NCI-H1092 (cell line): ENCODE measurements around the gene SPAG8.

Source experiments
- DNase-seq: peaks from one replicate; lab custom pipeline; 2025; lab: John Stamatoyannopoulos, UW

SPAG8 gene

GRCh38 chr9:35836595-35836994, 24.5 kb upstream of the SPAG8 start:
- DNase-seq = no peak

GRCh38 chr9:35835766-35836165, 23.7 kb upstream of the SPAG8 start:
- no peak for DNase-seq

GRCh38 chr9:35835216-35835632, 23.2 kb upstream of the SPAG8 start:
- DNase-seq = no peak

DNA sequence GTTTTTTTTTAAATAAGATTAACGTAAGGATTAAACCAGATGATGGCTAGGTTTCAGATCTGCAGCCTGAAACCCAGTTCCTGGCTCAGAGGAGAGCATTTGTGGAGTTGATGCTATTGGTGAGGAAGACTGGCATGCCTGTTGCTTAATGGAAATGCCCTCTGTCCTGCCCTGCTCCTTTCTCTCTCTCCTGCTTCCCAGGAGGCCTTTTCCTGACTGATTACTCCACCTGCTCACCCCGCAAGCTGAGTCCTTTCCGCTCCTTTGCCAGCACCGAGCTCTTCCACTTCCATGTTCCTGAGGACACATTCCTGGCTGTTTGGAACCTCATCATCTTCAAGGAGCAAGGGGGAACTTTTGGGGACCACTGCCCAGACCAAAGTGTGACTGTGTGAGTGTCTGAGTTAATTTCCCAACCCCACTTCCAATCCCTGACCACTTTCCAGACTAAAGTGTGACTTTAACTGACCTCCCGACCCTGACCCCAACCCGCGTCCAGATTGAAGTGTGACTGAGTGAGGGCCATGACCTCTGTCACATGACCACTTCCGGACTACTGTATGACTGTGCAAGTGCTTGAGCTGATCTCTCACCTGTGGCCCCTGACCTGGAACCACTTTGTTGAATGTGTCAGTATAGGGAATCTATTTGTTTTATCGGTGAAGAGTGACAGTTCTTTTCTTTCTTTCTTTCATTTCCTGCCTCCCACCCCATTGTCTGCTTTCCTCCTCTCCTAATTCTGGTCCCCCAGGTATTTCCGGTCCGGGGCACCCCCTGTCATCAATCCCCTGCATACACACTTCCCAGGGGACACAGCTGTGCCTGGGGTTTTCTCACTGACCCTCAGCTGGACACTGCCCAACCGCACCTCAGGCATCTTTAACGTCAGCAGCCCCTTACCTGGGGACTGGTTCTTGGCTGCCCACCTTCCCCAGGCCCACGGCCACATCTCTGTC, 22.5 kb upstream of the SPAG8 start:
- no peak for DNase-seq

DNA sequence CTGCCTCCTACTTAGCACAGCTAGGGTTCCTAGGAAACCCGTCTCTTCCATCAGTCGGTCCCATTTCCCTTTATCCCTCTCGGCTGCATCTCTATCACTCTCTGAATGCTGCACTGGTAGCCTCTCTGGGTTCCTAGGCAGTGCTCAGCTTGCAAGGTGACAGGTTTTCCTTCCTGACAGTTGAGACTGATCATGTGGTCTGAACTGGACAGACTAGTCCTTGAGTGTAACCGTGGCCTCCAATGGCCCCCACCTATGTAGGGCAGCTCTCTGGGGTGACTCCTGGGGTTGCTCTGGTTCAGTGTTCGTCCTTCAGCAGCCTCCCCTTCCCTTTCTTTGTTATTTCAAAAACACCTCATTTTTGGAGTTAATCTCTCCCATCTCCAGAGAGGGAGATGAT, 20.8 kb upstream of the SPAG8 start:
- no peak for DNase-seq

DNA sequence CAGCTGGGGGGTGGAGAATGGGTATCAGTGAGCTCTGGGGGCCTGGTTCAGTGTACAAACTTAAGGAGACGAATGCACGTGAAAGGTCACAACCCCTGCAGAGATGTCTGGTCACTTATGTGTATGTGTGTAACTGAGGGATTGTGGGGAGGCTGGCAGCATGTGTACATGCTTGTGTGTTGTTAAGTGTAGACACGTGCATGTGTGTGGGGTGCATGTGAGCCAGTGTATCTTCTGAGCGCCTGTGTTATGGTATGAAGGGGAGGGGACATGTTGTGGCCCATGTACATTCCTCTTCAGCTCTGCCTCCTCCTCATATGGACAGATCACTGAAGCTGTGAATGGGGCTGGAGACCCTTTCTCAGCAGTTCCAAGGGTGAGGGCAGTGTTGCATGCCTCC, 19.0 kb upstream of the SPAG8 start:
- no peak for DNase-seq

GRCh38 chr9:35829764-35830096, 17.7 kb upstream of the SPAG8 start:
- no peak for DNase-seq

DNA sequence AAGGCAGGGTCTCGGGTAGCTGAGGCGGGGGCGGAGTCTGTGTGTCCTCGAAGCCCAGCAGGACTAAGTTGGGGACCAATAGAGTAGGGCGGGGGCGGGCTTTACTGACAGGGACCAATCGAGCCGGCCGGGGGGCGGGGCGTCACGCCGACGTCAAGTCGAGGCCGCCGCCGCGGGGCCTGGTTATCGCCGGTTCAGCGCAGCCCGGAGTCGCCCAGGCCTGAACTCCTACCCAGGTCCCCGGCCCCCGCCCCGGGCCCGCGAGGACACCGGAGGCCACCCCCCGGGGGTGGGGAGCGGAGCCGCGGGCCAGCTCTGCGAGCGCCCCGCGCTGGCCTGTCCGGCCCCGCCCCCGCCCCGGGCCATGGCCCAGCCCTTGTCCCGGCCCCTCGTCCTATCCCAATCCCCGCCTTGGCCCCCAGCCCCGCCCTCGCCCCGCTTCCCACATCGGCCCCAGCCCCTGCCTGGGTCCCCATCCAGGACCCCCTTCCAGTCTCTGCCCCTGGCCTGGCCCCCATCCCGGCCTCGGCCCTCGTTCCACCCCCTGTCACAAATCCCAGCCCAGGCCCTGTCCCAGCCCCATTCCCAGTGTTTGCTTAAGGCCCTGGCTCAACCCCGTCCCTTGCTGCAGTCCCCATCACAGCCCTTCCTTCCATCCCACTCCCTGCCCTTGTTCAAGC, 17.2 kb upstream of the SPAG8 start, which contains the start of gene TMEM8B:
Gene TMEM8B, plus strand, starts transcription at position 145 of the 680 bp plus-strand sequence. Its CDS starts 220 bp downstream, at position 365.
- DNase-seq = peak; percentile 95

DNA sequence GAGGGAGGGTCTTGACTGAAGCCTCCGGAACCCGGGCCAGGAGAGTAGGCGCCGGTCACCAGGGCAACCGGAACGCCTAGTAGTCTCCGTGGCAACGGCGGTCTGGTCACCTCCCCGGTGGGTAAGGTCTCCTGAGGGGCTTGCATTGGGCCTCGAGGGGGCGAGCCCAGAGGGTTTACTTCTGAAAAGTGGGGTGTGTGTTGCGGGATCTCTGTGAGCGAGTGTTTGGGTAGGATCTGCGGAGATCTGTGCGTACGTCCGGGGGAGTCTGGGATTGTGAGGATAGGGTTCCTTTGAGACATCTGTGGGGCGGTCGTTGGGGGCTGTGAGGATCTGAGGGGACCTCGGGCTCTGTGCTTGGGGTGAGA, 16.6 kb upstream of the SPAG8 start, which contains the start of gene FAM221B:
Gene FAM221B, minus strand, starts transcription at position 17 of the 368 bp plus-strand sequence. CDS start 2,571 bp downstream, outside the sequence.
- DNase-seq = peak; percentile 33

DNA sequence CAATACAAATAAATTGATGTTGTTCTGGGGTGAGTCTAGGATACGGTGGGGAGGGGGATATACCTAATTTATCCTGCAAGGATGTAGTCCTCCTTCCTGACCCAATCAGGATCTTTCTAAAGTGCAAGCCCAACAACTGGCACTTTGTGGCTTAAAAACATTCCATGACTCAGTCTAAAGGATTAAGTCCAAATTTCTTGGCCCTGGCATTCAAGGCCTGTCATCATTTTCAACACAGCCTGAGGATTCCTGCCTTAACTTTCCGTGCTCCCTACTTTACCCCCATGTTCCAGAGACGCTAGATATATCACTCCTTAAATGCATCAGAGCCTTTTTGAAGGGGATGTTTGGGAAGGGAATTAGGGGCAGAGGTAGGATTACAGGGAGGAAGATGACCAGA, 15.4 kb upstream of the SPAG8 start:
- DNase-seq = no peak

DNA sequence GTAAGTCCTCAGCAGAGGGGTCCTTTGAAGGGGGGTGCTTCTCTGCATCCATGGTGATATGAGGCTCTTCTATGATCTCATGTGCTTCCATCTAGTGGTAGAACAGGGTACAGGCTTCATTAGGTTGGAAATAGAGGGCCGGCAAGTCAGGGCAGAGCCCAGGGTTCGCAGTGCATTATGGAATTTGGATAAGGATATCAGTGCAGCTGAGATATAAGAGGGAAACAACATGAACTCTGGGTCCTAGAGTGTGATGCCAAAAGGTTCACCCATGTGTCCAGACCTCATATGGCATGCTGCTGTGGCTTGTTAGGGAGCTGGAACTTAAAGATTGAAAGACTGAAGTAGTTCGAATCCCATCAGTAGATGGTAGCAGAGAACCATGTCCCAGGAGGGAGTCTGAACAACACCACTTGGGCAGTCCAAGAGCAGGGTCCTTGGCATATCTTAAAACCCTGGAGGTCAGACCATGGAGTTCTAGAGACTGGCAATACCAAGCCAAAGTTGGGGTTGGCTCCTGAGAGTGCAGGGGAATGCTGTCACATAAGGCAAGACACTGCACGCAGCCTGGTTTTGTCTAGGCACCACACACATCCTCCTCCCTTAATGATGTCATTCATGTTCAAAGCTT, 14.1 kb upstream of the SPAG8 start:
- DNase-seq = peak; percentile 45

DNA sequence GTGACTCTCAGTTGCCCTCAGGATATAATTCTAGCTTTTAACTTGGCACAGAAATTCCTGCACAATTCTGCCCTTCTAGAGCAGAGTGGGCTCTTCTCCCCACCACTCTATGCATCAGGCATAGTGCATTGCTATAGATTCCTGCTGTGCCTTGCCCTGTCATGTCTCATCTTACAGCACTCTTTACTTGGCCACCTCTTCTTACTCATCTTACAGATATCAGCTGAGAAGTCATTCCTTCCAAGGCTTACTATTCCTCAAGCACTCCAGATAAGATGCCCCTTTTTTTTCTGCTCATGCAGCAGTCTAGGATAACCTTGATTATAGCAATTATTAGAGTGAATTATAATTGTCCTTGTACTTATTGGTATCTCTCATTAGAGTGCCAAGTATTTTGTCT, 10.9 kb upstream of the SPAG8 start:
- no peak for DNase-seq

DNA sequence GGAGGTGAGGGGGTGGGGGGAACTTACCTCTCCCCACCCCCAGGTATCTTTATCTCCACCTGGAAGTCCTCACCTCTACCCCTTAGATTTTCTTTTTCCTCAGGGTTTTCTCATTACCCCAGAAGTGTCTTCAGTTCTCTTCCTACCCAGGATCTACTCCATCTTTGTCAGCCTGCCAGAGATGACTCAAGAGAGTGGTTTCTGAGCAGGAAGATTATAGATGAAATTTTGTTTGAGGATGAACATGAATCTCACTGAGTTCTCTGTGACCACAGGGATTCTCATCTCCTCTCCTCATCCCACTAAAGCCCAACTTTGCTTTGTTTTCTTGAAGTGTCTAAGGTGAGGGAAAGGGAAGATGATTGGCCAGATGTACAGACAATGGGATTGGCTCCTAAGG, 8.0 kb upstream of the SPAG8 start:
- no peak for DNase-seq

- DNase-seq = no peak
Measured at GRCh38 chr9:35818341-35818740, 6.3 kb upstream of the SPAG8 start.

DNA sequence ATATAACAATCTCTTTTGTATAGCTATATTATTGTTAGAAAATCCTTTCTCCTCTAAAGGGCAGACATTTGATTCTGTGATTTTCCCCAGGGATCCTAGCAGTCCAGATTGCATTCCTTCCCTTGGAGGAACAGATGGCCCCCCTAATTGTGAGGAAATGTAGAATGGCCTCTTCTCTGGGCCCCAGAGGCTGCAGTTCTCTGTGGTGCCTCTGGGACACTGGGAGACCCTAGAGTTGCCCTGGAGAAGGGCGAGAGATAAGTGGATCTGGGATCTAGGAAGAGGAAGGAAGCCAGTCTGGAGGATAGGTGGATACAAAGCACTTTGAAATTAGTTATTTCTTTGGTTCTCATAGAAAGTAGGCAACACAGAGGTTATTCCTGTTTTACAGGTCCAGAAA, 4.6 kb upstream of the SPAG8 start:
- no peak for DNase-seq

DNA sequence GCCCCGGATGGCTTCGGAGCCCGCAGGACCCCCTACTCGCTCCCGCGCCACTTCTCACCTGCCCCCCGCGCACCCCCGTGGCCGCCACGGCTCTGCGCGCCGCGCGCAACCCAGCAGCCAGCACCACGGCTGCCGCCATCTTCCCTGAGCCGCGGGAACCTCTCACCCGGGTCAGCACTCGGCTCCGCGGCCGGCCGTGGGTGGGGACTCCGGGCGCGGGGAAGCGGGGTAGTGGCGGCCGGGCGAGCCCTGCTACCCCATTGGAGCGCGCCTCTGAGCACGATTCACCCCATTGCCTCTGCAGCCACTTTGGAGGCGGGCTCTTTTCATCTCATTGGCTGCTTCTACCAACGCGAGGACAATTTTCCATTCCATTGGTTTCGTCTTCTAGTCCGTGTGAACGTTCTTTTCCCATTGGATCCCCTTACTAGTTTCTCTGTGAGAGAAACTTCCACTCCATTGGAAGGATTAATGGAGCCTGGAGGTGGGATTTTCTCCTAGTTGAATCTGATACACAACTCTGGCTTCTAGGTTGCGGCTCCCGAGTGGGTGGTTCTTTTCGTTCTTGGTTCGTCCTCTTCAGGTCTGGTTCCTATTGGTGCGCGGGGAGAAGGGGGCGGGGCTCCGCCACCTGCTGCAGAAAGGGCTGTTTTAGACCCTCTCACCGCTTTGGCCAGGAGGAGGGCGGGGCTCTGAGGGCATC, 2.9 kb upstream of the SPAG8 start, which contains the start of gene HINT2:
Gene HINT2, minus strand, starts transcription at position 202 of the 703 bp plus-strand sequence. Its CDS starts 63 bp downstream, at position 139.
- DNase-seq = peak; percentile 100

DNA sequence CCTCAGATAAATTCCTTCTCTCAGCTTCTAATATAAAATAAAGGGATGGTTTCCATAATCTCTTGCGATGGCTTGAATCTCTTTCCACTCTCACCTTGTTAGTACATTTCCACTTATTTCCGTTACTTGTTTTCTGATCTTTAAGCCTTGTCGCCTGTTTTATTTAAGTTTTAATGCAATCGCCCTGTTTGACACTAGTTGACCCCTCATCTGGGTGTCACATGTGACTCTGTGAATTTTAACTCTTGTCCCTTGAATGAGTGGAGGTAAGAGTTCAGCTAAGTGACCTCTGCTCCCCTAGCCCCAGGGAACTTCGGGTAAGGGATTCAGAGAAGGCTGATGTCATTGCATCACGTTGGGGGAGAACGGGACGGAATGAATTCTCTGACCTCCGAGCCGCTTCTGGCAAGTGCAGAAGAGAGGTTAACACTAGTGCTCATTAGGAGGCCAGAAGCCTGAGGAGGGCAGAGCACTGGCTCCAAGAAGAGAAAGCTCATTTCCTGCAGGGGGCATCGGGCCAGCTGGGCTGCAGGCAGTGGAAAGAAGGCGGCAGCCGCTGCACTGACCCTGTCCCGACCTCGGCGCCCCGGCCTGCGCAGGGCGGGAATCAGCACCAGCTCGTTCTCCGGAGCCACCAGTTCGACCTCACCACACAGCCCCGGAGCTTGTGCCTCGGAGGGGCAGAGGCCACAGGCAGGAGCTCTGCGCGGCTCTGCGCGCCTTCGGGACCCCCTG, 2.2 kb upstream of the SPAG8 start:
- DNase-seq = peak; percentile 44

DNA sequence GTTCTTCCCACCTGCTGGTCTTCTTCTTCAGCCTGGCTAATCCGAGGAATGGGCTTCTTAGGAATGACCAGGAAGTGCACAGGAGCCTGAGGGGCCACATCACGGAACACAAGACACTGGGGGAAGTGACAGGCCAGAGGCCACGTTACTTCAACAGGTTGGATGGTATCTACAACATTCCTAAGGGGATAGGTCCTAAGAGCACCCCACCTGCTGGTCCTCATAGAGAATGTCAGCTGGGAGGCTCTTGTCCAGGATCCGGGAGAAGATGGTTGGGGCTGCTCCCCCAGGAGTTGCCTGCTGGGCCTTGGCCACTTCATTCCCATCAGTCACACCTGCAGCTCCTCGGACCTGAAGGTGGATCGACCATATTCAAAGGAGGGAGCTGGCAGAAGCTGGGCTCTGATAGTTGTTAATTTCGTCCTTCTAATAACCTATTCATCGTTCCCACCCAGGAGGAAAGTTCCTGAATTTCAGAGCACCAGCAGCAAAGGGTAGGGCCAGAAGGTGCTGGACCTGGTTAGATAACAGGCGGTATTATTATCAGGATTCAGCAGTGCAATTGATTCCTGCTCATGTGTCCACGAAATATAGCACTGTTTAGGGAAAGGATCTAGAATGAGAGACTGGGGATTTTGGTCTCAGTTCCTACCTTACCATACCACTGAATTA, 1.5 kb upstream of the SPAG8 start:
- DNase-seq = peak; percentile 25

- no peak for DNase-seq
Measured at GRCh38 chr9:35811381-35812024, 559 bp downstream of the SPAG8 start.

- no peak for DNase-seq
Measured at GRCh38 chr9:35810122-35810521, 1.9 kb downstream of the SPAG8 start.
